ENCODE data around the gene ATXN7L2.
A peak's percentile ranks its signal among the peaks of the same experiment; 100 is the strongest.

Gene ATXN7L2

DNA sequence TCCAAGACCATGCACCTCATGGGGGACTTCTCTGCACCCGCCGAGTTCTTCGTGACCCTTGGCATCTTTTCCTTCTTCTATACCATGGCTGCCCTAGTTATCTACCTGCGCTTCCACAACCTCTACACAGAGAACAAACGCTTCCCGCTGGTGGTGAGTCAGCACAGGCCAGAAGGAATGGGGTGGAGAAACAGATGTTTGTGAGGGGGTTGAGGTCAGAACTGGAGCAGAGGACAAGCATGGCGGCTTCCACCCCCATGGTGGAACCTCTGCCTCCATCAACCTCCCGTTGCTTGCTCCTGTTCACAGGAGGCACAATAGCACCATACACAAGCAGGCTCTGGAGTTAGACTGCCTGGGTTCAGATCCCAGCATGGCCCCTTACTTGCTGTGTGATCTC is 6.9 kb upstream of the ATXN7L2 start:
- DNase-seq (ENCODE audit: low spot score), result no peak
- TF ChIP-seq CTCF (IDR thresholded peaks at IDR 0.05; ENCODE audit: borderline replicate concordance, control extremely low read depth, extremely low read depth, insufficient read depth, missing control alignments), result no peak
- in situ Hi-C loops (cut with MboI; ENCODE audit: low sequenced_read_pairs, unreplicated experiment), result no loop called here

- in situ Hi-C loops (cut with MboI; ENCODE audit: low sequenced_read_pairs, unreplicated experiment), result no loop called here
- TF ChIP-seq CTCF (IDR thresholded peaks at IDR 0.05; ENCODE audit: borderline replicate concordance, control extremely low read depth, extremely low read depth, insufficient read depth, missing control alignments), result no peak
- no peak for DNase-seq (ENCODE audit: low spot score)
Measured at GRCh38 chr1:109477821-109478220, 5.9 kb upstream of the ATXN7L2 start.

GRCh38 chr1:109478806-109479205 is 4.9 kb upstream of the ATXN7L2 start:
- TF ChIP-seq CTCF (IDR thresholded peaks at IDR 0.05; ENCODE audit: borderline replicate concordance, control extremely low read depth, extremely low read depth, insufficient read depth, missing control alignments), result no peak
- DNase-seq (ENCODE audit: low spot score), result peak; percentile 53

DNA sequence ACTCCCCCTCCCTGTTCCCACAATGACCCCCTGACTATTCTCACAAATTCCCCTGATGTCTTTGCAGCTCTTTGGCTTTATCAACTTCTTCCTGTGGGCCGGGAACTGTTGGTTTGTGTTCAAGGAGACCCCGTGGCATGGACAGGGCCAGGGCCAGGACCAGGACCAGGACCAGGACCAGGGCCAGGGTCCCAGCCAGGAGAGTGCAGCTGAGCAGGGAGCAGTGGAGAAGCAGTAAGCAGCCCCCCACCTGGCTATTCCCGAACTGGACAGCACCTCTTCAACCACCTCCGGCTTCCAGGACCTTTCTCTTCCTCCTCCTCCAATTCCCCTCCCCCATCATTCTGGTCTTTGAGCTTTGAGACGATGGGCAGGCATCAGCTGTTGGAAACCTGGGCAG is 4.4 kb upstream of the ATXN7L2 start:
- DNase-seq (ENCODE audit: low spot score), result no peak
- TF ChIP-seq CTCF (IDR thresholded peaks at IDR 0.05; ENCODE audit: borderline replicate concordance, control extremely low read depth, extremely low read depth, insufficient read depth, missing control alignments), result no peak
- in situ Hi-C loops (cut with MboI; ENCODE audit: low sequenced_read_pairs, unreplicated experiment), result no loop called here

More at GRCh38 chr1:109478806-109479205, 4.9 kb upstream of the ATXN7L2 start:
- in situ Hi-C loops (cut with MboI; ENCODE audit: low sequenced_read_pairs, unreplicated experiment), result no loop called here

- TF ChIP-seq CTCF (IDR thresholded peaks at IDR 0.05; ENCODE audit: borderline replicate concordance, control extremely low read depth, extremely low read depth, insufficient read depth, missing control alignments), result no peak
- in situ Hi-C loops (cut with MboI; ENCODE audit: low sequenced_read_pairs, unreplicated experiment), result no loop called here
- DNase-seq (ENCODE audit: low spot score), result no peak
Measured at GRCh38 chr1:109479901-109480300, 3.8 kb upstream of the ATXN7L2 start.

DNA sequence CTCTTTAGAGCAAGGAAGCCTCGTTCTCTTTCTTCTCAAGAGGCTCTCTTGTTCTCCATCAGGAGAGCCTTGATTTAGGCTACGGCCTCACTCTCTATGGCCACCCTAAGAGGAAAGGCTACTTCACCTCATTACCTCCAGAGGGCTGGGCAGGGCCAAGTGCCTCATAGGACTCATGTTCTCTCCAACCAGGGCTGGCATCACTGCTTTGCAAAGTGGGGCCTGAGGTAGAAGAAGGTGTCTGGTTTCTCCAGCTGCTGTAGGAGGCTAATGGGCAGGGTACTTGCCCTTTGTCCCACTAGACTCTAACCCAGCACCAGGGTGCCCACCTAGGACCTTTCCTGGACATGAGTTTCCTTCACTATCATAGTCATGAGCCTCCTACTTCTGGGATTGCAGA is 2.1 kb upstream of the ATXN7L2 start:
- TF ChIP-seq CTCF (IDR thresholded peaks at IDR 0.05; ENCODE audit: borderline replicate concordance, control extremely low read depth, extremely low read depth, insufficient read depth, missing control alignments), result no peak
- no peak for DNase-seq (ENCODE audit: low spot score)
- in situ Hi-C loops (cut with MboI; ENCODE audit: low sequenced_read_pairs, unreplicated experiment), result no loop called here

DNA sequence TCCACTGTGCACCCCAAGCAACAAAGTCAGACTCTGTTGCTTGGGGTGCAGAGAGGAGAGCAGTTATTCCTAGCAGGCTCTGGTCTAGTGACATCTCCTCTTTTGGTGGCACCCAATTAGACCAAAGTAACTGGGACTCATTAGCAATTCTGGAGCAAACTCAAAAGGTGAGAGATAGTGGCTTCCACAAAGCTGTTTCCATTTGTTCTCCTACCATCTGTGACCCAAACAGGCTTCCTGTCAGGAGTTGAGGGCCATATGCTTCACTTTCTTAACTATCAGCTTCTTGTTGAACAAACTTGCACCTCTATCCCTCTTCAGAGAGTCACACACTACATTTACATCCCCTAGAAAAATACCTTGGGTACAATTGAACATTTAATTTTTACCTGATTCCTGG is 1.5 kb upstream of the ATXN7L2 start:
- no peak for DNase-seq (ENCODE audit: low spot score)
- no peak for TF ChIP-seq CTCF (IDR thresholded peaks at IDR 0.05; ENCODE audit: borderline replicate concordance, control extremely low read depth, extremely low read depth, insufficient read depth, missing control alignments)
- in situ Hi-C loops (cut with MboI; ENCODE audit: low sequenced_read_pairs, unreplicated experiment), result no loop called here
